Ovary (tissue), 9 donors: Measurements from ENCODE around the gene GOLIM4. TPM values are rescaled to one million over a fixed set of nuclear protein-coding genes. Genes with fewer than 3 reads are reported as not detected.

Experiments used
- DNase-seq, 5 donors: peaks; one replicate each; pipeline ENCODE4 v3.0.0-alpha.2; 2019 to 2020
- H3K27ac ChIP-seq, 2 donors: fragments of 200-600 bp; one replicate each; pipeline versions ENCODE4 v1.5.1 to v1.8.0; 2019 to 2022
- H3K27me3 ChIP-seq: fragments of 200-600 bp; one replicate; pipeline ENCODE4 v1.8.0; 2022
- H3K36me3 ChIP-seq: fragments of 200-600 bp; sonication (generic); one replicate; pipeline ENCODE4 v1.5.1; 2019
- H3K4me1 ChIP-seq: one replicate; pipeline ENCODE4 v1.8.1; 2013; ENCODE audit warnings: mild to moderate bottlenecking, moderate library complexity; ENCODE audit not compliant: insufficient read depth
- H3K4me3 ChIP-seq: fragments of 200-600 bp; sonication (generic); one replicate; pipeline ENCODE4 v1.5.1; 2017
- H3K9me3 ChIP-seq, 2 donors: fragments of 200-600 bp in 1 of 2; sonication (generic) in 1 of 2; one replicate each; pipeline versions ENCODE4 v1.5.1 to v1.8.1; 2013 to 2019; ENCODE audit warnings: mild to moderate bottlenecking in 1 of 2, moderate library complexity in 1 of 2
- CTCF ChIP-seq, 3 donors: fragments of 450-650 bp in 2 of 3; fragments of 200-600 bp in 1 of 3; IDR thresholded peaks; one replicate each; pipeline versions ENCODE4 v1.5.1 to v1.8.0; 2016 to 2022; ENCODE audit warnings: antibody characterized with exemption in 3 of 3, mild to moderate bottlenecking in 1 of 3
- EP300 ChIP-seq: sonication (generic); formaldehyde crosslinking; IDR thresholded peaks from one replicate; pipeline ENCODE4 v1.6.1; 2017; ENCODE audit warnings: antibody characterized with exemption
- POLR2A ChIP-seq: fragments of 450-650 bp; IDR thresholded peaks from one replicate; pipeline ENCODE4 v1.6.1; 2017; ENCODE audit warnings: antibody characterized with exemption, mild to moderate bottlenecking, moderate library complexity
- WGBS, 3 donors: extraction: QIAGEN DNeasy Blood & Tissue Kit in 1 of 3; methylation state at CpG; one replicate each; pipeline versions ENCODE4 v1.1.5 to v1.1.7; 2013 to 2017; 5-methylcytosine and 5-hydroxymethylcytosine counted together
- intact Hi-C, 4 donors: fragments of 100-400 bp; cut with DNase I; formaldehyde crosslinking; loops; one replicate each; pipeline versions ENCODE4 v1.11.0 to v1.15.1; 2022 to 2023
- polyA plus RNA-seq, 2 donors: library from polyadenylated mRNA; stranded (reverse); fragments of 200-250 nt in 1 of 2; fragments of 350-450 nt in 1 of 2; fragmentation: Illumina TruSeq in 1 of 2; extraction: RNeasy Lipid Tissue Mini Kit (QIAGEN cat#74804) in 1 of 2; gene quantifications; one replicate each; pipeline ENCODE4 v1.2.3, GENCODE V29; 2013 to 2014
- total RNA-seq, 7 donors: library from RNA; depleted of rRNA in 2 of 7; stranded (reverse); fragments of >200 nt in 2 of 7; fragmentation: NEBNext Ultra II Directional in 3 of 7; extraction: Animal tissue kit (Norgen Biotek cat#: 25700) in 3 of 7; gene quantifications; one replicate each; pipeline versions ENCODE4 v1.1.0 to v1.2.4, GENCODE V29; 2016 to 2023
- donor health status: DM: no; HTN: no; CAD: no; lungs with moderate emphysema.
- donor health status: DM: no; HTN: no; CAD: no.
- donor health status: Bipolar disorder and iron deficiency.
- donor health status: DM: yes; HTN: yes; CAD: no.
- donor health status: DM: no; HTN: no; CAD: no.
- donor health status: DM: yes; HTN: yes; CAD: no.

The GOLIM4 gene
- total and polyA plus RNA-seq, 9 donors = 15.9 to 29.3 (median 24.1) TPM

GRCh38 chr3:168088106-168088720 is 7.5 kb downstream of the GOLIM4 start:
- TF ChIP-seq CTCF (IDR thresholded peaks at IDR 0.05) (no peak), EP300 (no peak), POLR2A (no peak)
- Histone ChIP-seq H3K27me3 (no peaks in the 10 kb centered on the region), H3K36me3 (no peaks in the 10 kb centered on the region), H3K4me1 (peaks cover 8% of the 10 kb centered on the region), H3K27ac (no peak overlapping the region), H3K9me3 (no peaks in the 10 kb centered on the region), H3K4me3 (no peak overlapping the region)
- intact Hi-C loops = no loop called here
- 65 to 66% (median 65%) methylated on average over 3 of the region's 3 CpGs for WGBS, 3 donors
- no peak for DNase-seq

- no peak for DNase-seq
- H3K27me3 ChIP-seq = no peaks in the 10 kb centered on the region
- H3K27ac ChIP-seq = no peak overlapping the region
- intact Hi-C loops = no loop called here
- no peaks in the 10 kb centered on the region for H3K9me3 ChIP-seq
- no peak overlapping the region for H3K4me3 ChIP-seq
- whole genome bisulfite sequencing, 3 donors = 88 to 93% (median 93%) methylated on average over 2 of the region's 2 CpGs
- H3K4me1 ChIP-seq = peaks cover 7% of the 10 kb centered on the region
- no peaks in the 10 kb centered on the region for H3K36me3 ChIP-seq
- TF ChIP-seq EP300 (no peak), POLR2A (no peak)
These were observed 8.2 kb downstream of the GOLIM4 start for GRCh38 chr3:168087539-168087938.

- no peak overlapping the region for H3K27ac ChIP-seq
- intact Hi-C loops = no loop called here
- TF ChIP-seq EP300 (no peak), CTCF (IDR thresholded peaks at IDR 0.05) (no peak), POLR2A (no peak)
- H3K36me3 ChIP-seq = no peaks in the 10 kb centered on the region
- no peaks in the 10 kb centered on the region for H3K27me3 ChIP-seq
- WGBS, 3 donors = 84 to 90% (median 89%) methylated on average over 3 of the region's 3 CpGs
- H3K4me3 ChIP-seq = no peak overlapping the region
- H3K4me1 ChIP-seq = peaks cover 6% of the 10 kb centered on the region
- H3K9me3 ChIP-seq = no peaks in the 10 kb centered on the region
- no peak for DNase-seq
These were observed 9.0 kb downstream of the GOLIM4 start for GRCh38 chr3:168086541-168087260.

- intact Hi-C loops = no loop called here
- H3K4me3 ChIP-seq = no peak overlapping the region
- H3K36me3 ChIP-seq = no peaks in the 10 kb centered on the region
- H3K4me1 ChIP-seq = peaks cover 6% of the 10 kb centered on the region
- H3K27me3 ChIP-seq = no peaks in the 10 kb centered on the region
- 94 to 95% (median 95%) methylated on average over 4 of the region's 4 CpGs for WGBS, 3 donors
- no peak overlapping the region for H3K27ac ChIP-seq
- DNase-seq = no peak
- TF ChIP-seq POLR2A (no peak), EP300 (no peak), CTCF (IDR thresholded peaks at IDR 0.05) (no peak)
- H3K9me3 ChIP-seq = no peaks in the 10 kb centered on the region
These were observed 10.1 kb downstream of the GOLIM4 start for GRCh38 chr3:168085491-168086119.
